GM13977 (cell line): ENCODE results near the gene ZNF277.
"Not testable (repeated sequence)": the region's sequence is repeated elsewhere in the genome, so short reads cannot be mapped to it uniquely, and the experiment has no call there.

ENCODE experiments used
- DNase-seq: peaks from one replicate; pipeline ENCODE4 v3.0.0; 2012; ENCODE audit warnings: low spot score
- CTCF ChIP-seq: IDR thresholded peaks from 2 replicates; pipeline ENCODE4 v1.5.1; 2012; ENCODE audit warnings: mild to moderate bottlenecking, control low read depth; ENCODE audit not compliant: insufficient read depth; ENCODE audit errors: extremely low read depth, missing control alignments
- in situ Hi-C: fragments of 300-500 bp; cut with MboI; formaldehyde crosslinking; loops from one replicate; pipeline ENCODE4 v1.12.0; 2022; ENCODE audit warnings: low sequenced_read_pairs, low pct_unique_long_range_greater_than_20kb, mixed read lengths, inconsistent platforms; ENCODE audit not compliant: unreplicated experiment

ZNF277 gene

DNA sequence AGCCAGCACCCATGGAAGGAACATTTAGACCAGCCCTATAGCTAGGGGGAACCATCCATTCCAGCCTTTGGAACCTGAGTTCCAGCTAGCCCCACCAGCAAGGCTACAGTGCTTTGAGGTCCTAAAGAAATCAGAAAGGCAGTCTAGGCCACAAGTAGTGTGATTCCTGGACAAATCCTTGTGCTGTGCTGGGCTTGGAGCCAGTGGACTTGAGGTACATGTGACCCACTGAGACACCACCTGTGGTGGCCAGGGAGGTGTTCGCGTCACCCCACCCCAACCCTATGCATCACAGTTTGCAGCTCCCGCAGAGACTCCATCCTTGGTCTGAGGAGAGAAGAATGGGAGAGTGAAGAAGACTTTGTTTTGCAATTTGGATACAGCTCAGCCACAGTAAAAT, 31.8 kb downstream of the ZNF277 start:
- in situ Hi-C loops, result no loop called here
- TF ChIP-seq CTCF, result no peak
- no peak for DNase-seq

DNA sequence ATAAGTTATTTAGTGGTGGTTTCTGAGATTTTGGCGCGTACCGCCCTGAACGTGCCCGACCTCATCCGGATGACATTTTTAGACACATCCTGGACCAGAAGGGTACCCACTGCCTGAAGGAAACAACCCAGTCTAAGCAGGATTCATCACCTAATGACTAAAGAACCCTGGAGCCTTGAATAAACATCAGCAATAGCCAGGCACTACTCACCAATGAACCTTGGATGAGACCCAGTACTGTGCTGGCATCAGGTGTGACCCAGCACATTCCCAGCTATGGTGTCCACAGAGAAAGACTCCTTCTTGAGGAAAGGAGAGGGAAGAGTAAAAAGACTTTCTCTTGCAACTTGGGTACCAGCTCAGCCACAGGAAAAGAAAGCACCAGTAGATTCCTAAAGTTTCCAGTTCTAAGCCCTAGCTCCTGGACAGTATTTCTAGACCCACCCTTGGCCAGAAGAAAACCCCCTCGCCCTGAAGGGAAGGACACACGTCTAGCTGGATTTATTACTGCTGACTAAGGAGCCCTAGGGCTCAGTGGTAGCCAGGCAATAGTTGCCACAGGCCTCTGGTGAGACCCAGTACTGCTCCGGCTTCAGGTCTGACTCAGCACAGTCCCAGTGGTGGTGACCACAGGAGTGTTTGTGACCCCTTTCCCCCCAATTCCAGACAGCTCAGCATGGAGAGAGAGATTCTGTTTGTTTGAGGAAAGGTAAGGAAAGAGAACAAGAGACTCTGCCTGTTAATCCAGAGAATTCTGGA, 32.5 kb downstream of the ZNF277 start:
- in situ Hi-C loops, result no loop called here
- no peak for DNase-seq
- no peak for TF ChIP-seq CTCF

GRCh38 chr7:112248598-112248997, 42.1 kb downstream of the ZNF277 start:
- DNase-seq, result no peak
- no peak for TF ChIP-seq CTCF
- in situ Hi-C loops, result no loop called here

DNA sequence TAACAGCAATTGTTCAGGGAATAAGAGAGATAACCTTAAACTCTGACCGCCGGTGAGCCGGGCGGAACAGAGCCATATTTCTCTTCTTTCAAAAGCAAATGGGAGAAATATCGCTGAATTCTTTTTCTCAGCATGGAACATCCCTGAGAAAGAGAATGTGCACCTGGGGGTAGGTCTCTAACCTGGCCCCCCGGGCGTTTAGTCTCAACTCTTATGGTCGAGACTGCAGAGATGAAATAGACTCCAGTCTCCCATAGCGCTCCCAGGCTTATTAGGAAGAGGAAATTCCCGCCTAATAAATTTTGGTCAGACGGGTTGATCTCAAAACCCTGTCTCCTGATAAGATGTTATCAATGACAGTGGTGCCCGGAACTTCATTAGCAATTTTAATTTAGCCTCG, 43.5 kb downstream of the ZNF277 start:
- DNase-seq, in situ Hi-C loops: not testable (repeated sequence)

GRCh38 chr7:112252141-112252540, 45.6 kb downstream of the ZNF277 start:
- TF ChIP-seq CTCF, result no peak
- no peak for DNase-seq
- in situ Hi-C loops, result no loop called here

- in situ Hi-C loops, result no loop called here
- no peak for TF ChIP-seq CTCF
- no peak for DNase-seq
Observed at GRCh38 chr7:112252691-112253090, 46.2 kb downstream of the ZNF277 start.

GRCh38 chr7:112254156-112254555, 47.7 kb downstream of the ZNF277 start:
- no peak for DNase-seq
- no peak for TF ChIP-seq CTCF
- in situ Hi-C loops, result no loop called here
